GM21381 (cell line): ENCODE measurements around the gene MGST2.

Experiments
- ATAC-seq: cut with Tn5 transposase; IDR thresholded peaks from one replicate; pipeline ENCODE4 v1.9.1; 2021; ENCODE audit warnings: mild to moderate bottlenecking, moderate library complexity; ENCODE audit not compliant: unreplicated experiment

MGST2 gene

DNA sequence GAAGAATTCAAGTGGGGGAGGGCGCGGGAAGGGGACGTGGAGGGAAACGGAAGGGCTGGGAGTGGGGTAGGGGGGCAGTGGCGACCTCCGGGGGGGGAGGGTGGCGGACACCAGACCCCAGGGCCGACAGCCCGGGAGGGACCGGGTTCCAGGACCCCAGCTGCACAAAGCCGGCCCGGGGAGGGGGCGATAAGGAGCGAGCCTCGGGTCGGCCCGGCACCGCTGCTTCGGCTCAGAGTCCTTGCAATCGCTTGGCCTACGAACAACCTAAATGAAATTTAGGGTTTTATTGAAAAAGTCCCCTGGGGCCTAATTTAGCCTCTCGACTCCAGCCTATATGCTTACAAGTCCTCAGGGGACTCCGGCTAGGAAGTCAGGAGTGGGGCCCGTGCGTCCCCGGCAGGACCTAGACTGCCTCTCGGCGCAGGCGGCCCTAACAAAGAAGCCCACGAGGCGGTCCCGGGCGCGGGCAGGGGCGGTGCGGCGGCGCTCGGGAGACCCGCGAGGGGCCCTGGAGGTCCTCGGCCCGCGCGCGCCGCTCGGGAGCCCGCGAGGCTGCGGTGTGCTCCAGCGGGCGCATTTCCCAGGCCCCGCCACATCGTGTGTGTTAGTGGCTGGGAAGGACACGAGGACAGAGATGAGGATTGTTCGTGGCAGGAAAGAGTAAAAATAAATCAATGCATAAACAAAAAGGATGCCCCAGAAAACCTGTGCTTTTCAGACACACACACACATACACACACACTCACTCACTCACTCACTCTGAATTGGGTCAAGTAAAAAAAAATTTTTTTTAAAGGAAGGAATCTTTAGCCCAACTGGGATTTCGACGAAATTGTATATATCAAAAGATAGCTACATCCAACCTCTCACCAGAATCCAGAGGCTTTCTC is 70.0 kb downstream of the MGST2 start:
- no peak for ATAC-seq

DNA sequence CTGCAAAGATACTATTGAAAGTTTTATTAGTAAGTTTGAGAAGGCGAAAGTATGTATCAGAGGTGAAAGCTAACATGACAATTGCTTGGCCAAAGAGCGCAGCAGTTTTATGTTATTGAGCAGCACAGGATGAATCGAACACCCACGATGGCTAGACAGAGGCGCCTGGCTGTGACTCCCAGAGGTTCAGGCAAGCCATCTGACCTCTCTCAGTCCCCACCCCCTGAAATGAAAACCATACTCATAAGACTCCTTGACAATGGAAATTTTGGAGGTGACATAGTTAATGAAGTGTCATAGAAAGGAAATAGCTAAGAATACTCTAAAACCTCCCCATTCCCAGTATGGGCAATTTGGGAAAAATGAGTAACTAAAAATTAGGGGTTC is 70.6 kb downstream of the MGST2 start:
- no peak for ATAC-seq

DNA sequence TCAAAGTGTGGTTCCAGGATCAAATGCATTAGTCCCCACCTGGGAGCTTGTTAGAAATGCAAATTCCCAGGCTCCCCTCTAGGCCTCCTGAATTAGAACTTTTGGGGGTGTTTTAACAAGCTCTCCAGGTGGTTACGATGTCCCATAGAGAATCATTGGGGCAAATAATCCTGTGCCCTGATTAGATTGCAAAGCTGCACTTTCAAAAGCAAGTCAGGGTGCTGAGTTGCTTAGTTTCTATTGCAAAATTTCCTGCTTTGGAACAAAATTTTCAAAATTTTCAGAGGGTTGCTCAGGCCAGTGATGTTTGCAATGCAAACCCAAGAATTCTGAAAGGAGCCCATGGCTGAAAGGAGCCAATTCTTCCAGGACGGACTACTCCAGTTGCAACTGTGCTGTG is 71.0 kb downstream of the MGST2 start:
- no peak for ATAC-seq

DNA sequence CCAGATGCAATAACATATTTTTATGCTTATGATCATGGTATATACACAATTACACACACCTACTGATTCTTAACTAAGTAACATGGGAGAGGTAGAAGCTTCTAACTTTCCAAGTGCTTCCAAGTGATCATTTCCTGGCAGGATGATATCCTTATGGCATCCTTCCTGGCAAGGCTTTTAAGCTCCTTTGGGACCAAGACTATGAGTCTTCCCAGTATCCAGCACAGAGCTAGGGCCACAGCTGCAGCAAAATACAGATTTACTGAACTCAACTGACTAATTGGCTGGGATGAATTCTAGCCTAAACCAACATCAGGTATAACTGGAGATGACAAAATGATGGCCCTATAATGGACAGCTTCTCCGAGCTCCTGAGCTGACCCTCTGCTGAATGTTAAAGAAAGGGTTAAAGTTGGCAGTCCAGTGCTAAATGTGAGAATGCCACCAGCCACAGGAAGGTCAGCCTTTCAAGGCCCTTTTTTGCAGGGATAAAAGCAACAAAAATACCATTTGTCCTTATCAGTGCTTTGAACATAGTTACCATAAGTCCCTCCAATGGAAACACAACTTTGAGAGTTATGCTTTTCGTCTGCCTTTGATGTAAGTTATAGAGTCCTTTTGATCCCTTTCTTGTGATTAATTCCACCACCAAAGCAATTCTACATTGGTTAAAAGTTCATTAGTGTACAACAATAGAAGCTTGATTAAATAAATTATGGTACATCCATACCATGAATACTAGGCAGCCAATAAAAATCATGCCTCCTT is 73.4 kb downstream of the MGST2 start:
- ATAC-seq = no peak

DNA sequence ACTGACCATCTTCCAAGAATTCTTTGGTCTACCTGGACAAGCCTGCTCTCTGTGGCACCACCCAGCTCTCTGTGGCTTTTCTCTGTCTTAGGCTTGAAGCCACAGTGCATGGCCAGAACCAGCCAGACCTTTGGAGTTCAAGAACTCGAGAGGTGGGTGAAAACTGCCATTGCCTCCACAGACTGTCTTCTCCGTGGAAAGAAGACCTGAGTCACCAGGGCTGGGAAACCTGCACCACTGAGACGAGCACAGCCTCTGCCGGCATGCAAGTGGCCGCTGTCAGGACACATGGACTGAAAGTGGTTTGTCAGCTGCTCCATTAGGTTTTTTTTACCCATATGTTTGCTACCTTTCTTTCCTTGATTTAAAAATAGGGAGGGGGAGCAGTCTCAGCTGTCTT is 74.5 kb downstream of the MGST2 start:
- no peak for ATAC-seq

DNA sequence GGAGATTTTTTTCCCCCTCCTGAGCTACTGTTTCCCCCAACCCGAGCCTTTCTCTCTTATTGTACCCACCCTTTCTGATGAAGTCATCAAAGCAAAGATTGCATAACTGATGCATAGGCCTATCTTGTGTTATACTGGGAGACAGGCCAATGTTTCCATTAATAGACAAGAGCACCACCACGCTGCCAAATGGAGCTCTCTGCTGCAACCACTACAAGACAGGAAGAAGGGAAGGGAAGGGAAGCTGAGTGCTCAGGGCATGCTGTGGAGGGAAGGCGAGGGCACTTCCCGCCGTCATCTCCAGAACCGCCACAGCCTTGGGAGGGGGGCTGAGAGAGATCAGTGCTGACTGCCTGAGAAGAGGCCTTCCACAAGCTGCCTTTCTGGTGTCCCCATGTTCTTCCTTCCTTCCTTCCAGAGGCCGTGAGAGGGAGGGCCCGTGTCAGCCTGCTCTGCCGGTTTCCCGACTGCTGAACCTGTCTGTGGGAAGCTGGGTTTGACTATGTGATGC is 75.0 kb downstream of the MGST2 start:
- ATAC-seq = no peak

DNA sequence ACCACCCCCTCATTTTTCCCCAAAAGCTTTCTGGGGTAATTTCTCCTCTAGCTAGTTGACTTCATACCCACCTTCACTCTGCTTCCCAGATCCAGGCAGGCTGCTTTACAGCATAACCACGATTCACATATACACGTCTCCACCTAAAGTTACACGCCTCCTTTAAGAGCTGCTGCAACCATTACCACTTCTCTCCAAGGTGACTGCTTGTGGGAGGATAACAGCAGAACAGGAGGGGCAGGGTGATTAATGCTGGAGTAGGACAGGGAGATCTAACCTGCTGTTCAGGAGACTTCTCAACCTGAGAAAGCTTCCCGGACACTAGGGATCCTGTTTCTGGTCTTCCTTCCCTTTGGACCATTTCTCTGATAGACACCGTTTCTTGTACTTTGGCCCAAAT is 77.4 kb downstream of the MGST2 start:
- ATAC-seq = no peak

DNA sequence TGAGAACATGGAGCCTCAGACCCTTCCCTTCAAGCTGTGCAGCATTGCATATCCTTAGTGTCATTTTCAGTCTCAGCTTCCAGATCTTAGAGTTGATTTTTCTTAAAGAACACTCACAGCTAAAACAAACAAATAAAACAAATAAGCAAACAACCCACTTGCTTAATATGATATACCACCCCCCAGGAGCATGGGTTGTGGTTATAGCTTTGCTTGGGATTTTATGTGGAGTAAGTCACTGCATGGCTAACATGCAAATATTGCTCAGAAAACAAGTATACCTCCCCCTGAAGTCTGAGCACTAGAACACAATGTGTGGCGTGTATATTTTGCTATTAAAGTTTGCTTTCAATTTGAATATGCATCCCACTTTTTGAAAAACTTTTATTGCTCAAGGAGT is 78.6 kb downstream of the MGST2 start:
- no peak for ATAC-seq

DNA sequence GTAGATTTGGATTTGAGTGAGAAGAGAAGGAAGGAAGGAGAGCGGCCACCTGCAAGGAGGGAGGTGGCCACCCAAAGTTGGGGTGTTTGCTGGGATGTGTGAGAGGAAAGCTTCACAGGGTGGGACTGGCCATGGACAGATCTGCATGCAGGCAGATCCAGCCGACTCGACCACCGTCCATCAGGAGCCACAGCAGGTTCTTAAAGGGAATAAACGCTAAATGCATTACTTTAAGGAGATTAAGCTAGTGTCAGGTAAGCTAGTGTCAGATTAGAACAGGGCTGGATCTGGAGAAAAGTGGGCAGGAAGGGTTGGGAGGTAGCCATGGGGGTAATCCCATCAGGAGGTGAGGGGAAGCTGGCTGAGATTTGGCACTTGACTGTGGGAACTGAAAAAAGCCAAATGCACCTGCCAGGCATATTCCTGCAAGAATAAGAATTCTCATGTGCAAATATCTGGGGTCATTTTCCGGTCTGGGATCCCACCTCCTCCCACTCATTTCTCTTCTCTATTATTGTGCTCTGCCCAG is 79.6 kb downstream of the MGST2 start:
- no peak for ATAC-seq

DNA sequence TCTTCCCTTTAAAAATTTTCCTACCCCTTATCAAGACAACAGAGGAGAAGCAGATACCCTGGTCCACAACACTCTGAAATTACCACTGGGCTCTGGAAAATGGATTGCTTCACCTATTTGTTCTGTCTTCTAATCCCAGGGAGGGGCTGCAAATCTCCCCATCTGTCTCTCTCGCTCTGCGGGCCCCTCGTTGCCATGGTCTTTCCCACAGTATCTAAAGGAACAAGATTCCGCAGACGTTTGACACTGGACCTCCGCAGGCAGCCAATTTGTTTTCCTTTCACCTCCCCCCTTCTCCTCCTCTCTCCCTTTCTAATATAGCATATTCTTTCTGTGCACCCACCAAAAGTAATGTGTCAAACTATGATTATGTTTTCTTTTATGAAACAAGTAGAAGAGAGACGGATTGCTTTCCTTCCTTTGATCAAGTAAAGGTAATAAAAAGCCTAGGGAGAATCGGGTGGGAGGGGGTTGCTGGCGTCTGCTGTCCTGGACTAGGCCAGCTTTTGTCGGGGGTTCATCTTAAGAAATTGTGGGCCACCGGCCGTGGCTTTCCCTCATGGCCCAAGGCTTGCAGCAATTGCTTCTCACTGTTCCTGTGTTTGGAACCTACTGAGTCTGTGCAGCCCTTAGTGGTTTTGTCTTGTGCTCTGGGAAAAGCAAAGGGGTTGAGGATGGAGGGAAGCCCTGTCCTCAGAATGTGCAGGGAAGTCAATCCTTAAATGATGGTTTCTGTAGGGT is 81.0 kb downstream of the MGST2 start:
- ATAC-seq = no peak

DNA sequence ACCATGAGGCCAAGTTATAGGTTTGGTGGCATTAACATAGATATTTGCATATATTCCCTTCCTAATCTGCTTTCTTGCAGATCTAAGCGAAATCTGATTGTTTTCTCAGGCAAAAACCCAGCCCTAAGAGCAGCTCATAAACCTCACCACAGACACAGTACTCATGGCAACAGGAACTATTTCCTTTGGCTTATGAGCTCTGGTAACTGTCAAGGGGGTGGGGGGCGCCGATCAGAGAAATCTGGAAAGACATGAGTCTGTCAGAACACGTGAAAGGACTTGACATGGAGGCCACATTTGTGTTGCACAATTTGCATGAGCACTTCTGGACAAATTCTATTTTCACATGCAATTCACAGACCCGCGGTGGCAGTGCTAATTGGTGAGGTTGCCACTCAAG is 83.7 kb downstream of the MGST2 start:
- ATAC-seq = no peak

DNA sequence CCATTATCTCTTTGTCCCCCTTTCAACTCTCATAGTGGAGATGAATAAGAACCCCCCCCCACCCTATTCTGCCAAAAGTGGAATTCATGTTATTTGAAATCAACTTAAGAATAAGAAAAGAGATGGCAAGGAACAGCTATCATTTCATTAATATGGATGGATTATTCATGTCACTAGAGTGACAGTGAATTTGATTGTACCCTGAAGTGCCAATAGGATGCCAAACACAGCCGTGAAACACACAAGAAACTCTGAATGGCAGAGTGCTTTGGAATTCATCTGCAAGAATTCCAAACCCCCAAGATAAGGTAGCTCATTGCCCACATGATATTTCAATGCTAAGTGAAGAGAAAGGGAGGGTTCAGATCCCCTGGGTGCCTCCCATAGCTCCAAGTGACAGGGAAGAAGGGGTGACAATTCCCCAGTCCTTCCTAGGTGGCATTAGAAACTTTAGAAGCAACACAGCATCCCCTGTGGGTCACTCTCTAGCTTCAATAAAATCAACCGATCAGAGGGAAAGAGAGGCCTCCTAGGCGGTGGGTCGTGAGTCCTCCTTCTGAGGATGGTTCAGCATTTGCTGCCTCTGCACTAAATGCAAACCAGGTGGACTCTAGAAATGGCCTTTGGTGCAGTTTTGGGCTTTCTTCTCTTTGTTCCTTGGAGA is 84.3 kb downstream of the MGST2 start:
- ATAC-seq = no peak

DNA sequence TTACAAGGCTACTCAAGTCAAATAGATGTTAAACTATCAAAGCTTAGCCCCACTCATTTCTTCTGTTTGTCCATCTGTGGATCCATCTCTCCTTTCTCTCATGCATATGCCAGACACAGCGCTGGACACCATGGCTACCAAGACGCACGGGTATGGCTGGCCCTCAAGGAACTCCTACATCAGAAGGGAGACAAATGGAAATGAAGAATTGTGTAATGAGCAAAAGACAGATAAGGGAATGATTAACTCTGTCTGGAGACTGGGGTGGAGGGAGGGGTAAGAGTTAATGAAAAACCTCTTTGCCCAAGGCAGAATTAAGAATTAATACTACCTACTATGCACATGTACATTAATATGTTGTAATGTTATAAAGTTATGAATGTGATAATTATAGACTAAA is 88.1 kb downstream of the MGST2 start:
- no peak for ATAC-seq
